Tibial nerve (tissue), 3 donors: ENCODE results near the gene SLC22A3.
"Not testable (repeated sequence)": the region's sequence is repeated elsewhere in the genome, so short reads cannot be mapped to it uniquely, and the experiment has no call there.

Experiments
- POLR2A ChIP-seq, 2 donors: fragments of 450-650 bp; IDR thresholded peaks; one replicate each; pipeline ENCODE4 v1.6.1; 2017; ENCODE audit warnings: antibody characterized with exemption in 2 of 2, mild to moderate bottlenecking in 2 of 2, moderate library complexity in 2 of 2
- TF ChIP-seq, protein P1 (sequence below), 5 experiments: fragments of 200-600 bp in 3 of 5; fragments of 450-650 bp in 2 of 5; sonication (generic) in 3 of 5; IDR thresholded peaks; one replicate each; pipeline ENCODE4 v1.5.1; 2016 to 2019; ENCODE audit warnings: antibody characterized with exemption in 5 of 5, mild to moderate bottlenecking in 3 of 5, moderate library complexity in 2 of 5

GRCh38 chr6:160477072-160477471, 128.9 kb downstream of the SLC22A3 start:
- TF ChIP-seq, protein P1, sequence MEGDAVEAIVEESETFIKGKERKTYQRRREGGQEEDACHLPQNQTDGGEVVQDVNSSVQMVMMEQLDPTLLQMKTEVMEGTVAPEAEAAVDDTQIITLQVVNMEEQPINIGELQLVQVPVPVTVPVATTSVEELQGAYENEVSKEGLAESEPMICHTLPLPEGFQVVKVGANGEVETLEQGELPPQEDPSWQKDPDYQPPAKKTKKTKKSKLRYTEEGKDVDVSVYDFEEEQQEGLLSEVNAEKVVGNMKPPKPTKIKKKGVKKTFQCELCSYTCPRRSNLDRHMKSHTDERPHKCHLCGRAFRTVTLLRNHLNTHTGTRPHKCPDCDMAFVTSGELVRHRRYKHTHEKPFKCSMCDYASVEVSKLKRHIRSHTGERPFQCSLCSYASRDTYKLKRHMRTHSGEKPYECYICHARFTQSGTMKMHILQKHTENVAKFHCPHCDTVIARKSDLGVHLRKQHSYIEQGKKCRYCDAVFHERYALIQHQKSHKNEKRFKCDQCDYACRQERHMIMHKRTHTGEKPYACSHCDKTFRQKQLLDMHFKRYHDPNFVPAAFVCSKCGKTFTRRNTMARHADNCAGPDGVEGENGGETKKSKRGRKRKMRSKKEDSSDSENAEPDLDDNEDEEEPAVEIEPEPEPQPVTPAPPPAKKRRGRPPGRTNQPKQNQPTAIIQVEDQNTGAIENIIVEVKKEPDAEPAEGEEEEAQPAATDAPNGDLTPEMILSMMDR (IDR thresholded peaks at IDR 0.05): not testable (repeated sequence)
- not testable (repeated sequence) for TF ChIP-seq POLR2A (IDR thresholded peaks at IDR 0.05)
